ENCODE data around the gene RPS18.

RPS18 gene

GRCh38 chr6:33292996-33293682, 21.3 kb downstream of the RPS18 start:
- no peak for DNase-seq

- DNase-seq: no peak
These were observed 22.4 kb downstream of the RPS18 start for GRCh38 chr6:33294086-33294823.

- no peak for DNase-seq
These were observed 23.9 kb downstream of the RPS18 start for GRCh38 chr6:33295621-33296369.

GRCh38 chr6:33296797-33297405, 25.0 kb downstream of the RPS18 start:
- DNase-seq: no peak

GRCh38 chr6:33297406-33297955, 25.6 kb downstream of the RPS18 start:
- no peak for DNase-seq

- no peak for DNase-seq
These were observed 26.3 kb downstream of the RPS18 start for GRCh38 chr6:33297956-33298772.

GRCh38 chr6:33298773-33299236, 26.9 kb downstream of the RPS18 start, which contains the start of gene RGL2:
TSS of gene RGL2 (minus strand) at chr6:33298942. CDS start at chr6:33298610, 332 bp downstream.
- peak; percentile 48 for DNase-seq

- DNase-seq: peak; percentile 90
These were observed 27.5 kb downstream of the RPS18 start for GRCh38 chr6:33299237-33299944.

- DNase-seq: no peak
These were observed 30.0 kb downstream of the RPS18 start for GRCh38 chr6:33301877-33302276.

GRCh38 chr6:33304216-33304615, 32.3 kb downstream of the RPS18 start:
- DNase-seq: no peak

GRCh38 chr6:33305052-33305451, 33.2 kb downstream of the RPS18 start:
- no peak for DNase-seq

- no peak for DNase-seq
These were observed 34.5 kb downstream of the RPS18 start for GRCh38 chr6:33306356-33306755.

- DNase-seq: peak; percentile 78
These were observed 40.7 kb downstream of the RPS18 start for GRCh38 chr6:33312361-33313104.

GRCh38 chr6:33313105-33313708, 41.3 kb downstream of the RPS18 start:
- no peak for DNase-seq

GRCh38 chr6:33313709-33314514, 42.0 kb downstream of the RPS18 start, which contains the start of gene TAPBP:
TSS of gene TAPBP (minus strand) at chr6:33314078. CDS start at chr6:33314041, 37 bp downstream.
- DNase-seq: peak; percentile 77

- DNase-seq: peak; percentile 55
These were observed 42.7 kb downstream of the RPS18 start for GRCh38 chr6:33314515-33314942.

- no peak for DNase-seq
These were observed 43.3 kb downstream of the RPS18 start for GRCh38 chr6:33314943-33315792.

Data from activated CD4-positive, alpha-beta T cell treated with anti-CD3 and anti-CD28 coated beads for 1 hour (primary cell).